HG03439 (cell line): Measurements from ENCODE around the gene KCNA3.

Experiments used
- ATAC-seq: cut with Tn5 transposase; IDR thresholded peaks from one replicate; pipeline ENCODE4 v1.9.1; 2021; ENCODE audit warnings: mild to moderate bottlenecking, moderate library complexity; ENCODE audit not compliant: unreplicated experiment

KCNA3 gene

DNA sequence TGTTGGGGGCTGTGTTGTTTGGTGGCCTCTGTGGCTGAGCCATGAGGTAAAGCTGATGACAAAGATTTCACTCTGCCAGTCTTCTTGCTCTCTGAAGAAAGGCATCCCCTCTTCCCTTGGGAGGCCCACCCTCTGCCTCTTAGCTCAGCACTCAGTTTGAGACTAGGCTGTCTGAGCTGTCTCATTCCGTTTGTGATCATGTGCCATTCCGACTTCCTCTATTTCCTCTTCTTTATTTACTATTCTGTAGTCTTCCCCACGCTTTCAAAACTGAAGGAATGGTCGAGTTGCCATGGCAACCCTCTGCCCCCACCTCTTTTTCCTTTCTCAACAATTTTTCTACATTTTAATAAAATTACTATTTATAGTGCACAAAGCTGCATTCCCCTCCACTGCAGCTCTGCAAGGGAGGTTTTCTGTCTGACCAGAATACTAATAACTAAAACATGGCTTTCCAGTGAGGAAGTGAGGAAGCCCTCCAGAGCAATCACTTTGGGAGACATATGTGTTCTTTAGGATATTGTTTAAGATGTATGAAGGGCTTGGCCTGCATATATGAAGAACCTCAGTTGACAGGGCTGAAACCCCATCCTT lies 30.8 kb downstream of the KCNA3 start:
- no peak for ATAC-seq

DNA sequence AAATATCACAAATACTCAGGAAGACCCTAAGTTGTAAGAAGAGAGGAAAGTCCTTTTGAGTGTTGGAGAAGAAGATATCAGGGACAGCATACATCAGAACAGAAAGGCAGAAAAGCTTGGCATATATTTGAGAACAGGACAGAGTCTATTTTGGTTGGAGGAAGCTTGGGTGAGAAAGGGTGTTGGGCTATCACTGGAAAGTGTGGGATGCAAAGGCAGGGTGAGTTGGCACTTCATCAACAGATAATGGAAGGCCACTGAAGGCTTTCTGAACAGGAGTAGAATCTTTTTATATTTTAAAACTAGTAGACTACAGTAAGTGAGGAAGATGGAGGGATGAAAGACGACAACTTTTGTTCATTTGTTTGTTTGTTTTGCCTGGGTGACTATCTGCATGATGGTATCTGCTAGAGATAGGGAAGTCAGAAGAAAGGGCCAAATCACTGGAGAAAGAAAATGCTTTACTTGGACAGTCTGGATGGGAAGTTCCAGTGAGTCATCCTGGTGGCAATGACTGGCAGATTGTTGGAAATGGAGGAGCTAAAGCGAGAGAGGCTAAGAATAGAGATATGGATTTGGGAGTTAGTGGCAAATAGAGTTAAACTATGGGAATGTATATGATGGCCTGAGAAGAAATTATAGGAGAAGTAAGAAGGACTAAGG lies 34.9 kb downstream of the KCNA3 start:
- ATAC-seq, result no peak

DNA sequence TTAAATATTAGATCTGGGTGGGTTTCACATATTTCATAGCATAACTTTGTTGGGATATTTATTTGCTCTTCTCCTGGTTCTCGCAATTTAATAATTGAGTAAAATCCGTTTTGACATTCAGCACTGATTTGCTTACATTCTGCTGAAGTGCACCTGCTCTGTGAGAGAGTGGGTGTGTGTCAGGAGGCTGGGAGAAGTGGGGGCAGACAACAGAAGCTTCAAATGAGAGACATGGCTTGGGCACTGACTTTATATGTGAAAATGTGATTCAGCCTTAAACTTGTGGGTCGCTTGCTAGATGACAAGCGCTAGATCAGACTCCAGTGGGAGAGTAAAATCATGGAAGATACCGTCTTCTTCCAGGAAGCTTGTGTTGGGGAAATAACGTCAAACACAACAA lies 36.2 kb downstream of the KCNA3 start:
- no peak for ATAC-seq

DNA sequence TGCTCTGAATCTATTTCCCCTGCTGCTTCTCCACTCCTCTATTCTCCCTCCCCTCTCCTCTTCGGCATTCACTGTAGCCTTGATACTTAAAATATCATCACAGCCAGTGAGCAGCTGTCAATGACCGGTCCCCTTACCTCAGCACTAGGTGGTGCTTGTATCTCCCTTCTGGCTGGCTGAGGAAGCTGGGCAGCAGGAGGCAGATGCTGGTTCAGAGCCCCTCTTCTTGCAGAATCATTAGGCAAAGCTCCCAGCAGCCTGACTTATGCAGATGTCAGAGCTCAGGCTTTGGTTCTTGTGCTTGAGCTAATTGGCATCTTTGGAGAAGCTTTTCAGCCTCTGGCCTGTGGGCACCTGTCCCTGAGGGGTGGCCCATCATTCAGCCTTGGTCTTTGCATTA lies 36.7 kb downstream of the KCNA3 start:
- no peak for ATAC-seq

DNA sequence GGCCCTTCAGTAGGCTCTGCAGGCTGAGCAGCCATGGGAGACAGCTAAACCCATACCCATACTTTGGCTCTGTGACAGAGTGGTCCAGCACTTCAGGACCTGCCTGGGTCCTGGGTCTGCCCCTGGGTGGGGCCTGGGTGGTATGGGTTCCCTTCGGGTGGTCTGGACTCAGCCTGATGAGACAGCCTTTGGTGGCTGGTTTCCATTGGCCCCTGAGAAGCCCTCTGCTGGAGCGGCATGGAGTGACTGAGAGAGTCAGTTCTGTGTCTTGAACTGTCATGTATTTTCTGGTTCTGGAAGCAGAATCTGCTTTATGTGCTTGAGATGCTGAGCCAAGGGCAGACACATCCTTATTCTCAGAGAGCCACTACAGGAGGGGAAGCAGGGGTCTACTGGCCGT lies 37.3 kb downstream of the KCNA3 start:
- ATAC-seq, result no peak

DNA sequence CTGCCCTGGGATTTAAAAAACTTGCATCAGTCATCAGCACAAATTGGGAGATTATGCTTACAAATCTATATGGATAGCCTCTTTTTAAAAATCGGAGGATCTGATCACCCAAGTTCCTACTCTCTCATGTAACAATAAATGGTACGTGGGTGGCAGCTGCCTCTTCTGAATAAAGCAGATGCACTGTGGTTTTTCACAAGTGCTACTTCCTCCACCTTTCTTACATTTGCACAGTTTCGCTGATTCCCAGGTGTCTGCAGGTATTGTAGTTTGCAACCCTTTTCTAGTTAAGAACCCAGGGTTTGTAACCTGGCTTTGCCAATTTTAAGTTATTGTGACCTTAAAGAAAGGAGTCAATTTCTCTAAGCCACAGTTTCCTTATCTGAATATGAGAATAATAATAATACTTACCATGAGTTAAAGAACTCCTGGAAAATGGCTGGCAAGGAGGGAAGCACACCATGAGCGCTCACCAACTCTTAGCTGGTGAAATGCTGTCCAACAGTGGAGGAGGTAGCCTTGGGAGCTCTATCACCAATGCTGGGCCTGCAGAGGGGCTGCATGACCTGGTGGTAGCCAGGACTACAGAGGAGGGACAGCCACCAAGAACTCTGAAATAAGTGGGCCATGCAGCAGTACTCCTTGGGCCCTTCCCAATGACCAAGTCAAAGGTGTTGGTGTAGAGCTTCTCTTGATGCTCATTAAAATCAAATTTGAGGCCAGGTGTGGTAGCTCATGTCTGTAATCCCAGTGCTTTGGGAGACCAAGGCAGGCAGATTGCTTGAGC lies 38.4 kb downstream of the KCNA3 start:
- ATAC-seq, result no peak

DNA sequence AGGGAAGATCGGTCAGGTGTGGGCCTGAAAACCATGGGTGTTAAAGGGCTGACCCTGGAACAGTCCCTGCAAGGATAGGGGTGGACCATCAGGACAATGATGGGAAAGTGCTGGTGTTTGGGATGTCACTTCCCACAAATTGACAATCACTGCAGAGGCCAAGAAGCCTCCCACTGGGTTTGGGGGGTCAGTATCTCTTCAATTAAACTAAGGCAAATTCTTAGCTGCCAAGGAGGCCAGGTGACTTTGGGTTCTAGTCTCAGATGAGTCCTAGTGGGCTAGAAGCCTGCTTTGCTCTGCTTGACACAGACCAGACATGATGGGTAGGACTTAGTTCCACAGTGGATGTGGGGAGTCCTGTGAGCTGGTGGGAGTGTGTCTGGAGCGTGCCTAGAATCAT lies 39.3 kb downstream of the KCNA3 start:
- ATAC-seq, result no peak

DNA sequence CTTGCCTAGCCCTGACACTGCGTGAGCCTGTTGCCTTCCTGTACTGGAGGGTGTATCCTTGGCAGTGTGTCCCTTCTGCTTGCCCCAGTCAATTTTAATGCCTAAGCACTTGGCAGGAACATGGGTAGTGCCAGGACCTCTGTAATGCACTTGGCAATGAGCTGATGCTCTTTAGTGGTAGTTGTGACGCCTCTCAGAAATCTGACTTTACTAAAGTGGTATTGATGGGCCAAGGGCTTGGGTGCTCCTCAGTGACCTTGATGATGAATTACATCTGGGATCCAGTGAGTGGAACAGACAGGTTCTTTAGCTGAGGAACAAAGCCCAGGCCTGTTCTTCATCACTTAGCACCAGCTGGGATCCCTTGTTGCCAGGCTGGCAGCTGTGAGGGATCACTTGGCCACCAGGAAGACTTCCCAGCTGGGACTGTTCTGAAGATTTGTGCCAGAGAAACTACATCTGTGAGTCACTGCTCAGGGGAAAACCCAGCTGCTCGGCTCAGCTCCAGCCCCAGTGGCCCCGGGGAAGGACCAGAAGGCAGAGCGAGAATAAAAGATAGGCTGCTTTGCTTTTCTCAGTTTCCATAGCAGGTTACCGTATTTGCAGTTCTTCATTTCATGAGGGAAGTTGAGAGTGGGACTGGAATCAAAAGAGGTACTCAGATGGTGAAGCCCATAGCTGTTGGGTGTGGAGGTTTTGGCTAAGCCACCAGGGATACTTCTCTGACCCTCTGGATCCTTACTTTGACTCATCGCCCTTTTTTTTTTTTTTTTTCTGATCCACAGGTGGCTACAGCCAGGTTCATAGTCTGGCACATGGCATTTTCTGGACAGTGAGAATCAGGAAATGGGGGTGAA lies 40.1 kb downstream of the KCNA3 start:
- ATAC-seq, result peak; percentile 59

DNA sequence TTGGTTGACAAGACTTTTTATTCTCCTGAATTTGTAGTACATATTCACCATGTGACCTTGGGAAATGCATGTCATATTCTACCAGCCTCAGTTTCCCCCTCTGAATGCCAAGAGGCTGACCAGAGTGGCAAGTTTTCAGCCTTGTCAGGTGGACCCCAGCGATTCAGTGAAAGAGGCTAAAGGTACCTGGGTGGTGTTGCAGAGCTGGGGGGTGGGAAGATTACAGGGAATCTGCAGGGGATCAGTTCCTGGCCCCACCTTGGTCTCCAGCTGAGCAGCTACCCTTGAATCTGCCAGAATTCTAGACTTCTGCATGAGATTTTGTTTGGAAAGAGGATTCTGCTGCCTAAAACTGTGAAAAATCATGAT lies 40.7 kb downstream of the KCNA3 start:
- ATAC-seq, result no peak

DNA sequence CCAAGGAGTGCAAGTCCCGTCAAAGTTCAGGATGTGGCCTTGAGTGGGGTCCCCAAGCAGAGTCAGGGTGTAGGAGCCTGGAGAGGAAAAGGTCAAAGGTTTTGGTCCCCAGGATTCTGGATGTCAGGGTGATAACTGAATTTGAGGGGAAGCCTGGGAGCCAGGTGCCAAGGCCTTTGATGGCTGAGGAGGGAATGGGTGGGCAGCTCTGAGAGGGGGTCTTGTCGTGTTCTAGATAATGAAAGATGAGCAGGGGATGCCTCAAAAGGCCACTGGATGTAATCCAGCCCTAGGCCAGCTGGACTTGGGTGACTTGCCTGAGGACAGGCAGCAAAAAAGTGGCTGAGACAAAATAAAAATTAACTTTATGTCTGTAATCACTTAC lies 41.1 kb downstream of the KCNA3 start:
- ATAC-seq, result no peak

DNA sequence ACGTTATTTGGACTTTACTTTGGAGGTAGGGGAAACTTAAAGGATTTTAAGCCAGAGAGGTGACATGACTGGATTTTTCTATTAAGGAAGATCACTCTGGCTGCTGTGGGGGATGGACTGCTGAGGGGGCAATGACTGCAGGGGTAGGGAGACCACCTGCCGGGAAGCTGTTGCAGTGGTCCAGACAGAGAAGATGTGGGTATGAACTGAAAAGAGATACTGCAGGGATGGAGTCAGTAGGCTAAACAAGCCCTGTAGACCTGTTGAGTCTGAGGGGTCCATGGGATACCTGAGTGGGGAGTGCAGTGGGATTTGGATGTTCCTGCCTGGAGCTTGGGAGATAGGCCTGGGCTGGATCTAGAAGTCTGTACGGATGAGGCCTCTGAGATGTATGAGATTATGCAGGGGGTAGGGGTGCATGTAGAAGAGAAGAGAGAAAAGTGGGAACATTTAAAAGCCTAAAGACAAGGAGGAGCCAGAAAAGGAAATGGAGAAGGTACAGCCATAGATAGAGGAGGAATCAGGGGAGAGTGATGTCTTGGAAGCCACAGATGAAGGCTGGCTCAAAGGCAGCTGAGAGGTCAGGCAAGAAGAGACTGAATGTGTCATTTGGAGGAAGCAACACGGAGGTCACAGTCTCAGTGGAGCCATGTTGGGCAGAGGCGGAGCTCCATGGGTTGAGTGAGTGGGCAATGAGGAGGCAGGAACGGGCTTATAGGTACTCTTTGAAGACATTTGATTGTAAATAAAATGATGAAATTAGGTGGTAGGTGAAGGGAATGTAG lies 42.7 kb downstream of the KCNA3 start:
- ATAC-seq, result no peak

DNA sequence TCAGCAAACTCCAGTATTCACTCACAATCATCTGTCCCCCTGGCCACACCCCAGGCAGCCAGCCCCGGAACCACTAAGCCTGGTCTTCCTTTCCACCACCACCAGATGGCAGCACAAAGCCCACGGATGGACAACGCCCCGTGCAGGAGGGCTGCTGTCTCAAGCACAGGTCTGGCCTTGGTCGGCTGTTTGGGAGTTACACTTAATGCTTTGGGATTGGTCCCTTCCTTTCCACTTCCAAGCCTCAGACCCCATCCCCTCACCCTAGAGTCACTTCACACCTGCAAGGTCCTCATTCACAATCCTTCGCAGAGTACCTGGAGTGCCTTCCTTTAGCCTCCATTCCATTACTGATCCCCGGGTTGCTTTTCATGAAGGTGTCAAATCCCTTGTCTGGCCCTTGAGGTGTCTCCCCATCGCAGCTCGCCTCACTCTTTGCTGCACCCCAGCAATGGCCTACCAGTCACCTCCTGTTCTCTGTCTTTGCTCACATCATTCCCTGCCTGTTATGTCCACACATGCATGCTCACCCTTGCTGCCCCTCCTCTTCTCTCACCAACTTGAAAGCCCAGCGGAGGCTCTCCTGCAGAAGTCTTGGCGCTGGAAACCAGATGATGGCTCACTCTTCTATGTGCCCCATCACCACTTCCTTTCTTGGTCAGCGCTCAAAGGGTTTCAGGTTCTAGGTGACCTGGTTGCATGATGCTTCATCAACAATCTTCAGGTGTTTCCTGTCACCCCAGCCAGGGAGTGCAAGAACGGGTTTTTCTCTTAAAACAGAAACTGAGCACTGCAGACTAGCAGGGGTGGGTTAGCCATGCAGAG lies 43.7 kb downstream of the KCNA3 start:
- ATAC-seq, result peak; percentile 50

DNA sequence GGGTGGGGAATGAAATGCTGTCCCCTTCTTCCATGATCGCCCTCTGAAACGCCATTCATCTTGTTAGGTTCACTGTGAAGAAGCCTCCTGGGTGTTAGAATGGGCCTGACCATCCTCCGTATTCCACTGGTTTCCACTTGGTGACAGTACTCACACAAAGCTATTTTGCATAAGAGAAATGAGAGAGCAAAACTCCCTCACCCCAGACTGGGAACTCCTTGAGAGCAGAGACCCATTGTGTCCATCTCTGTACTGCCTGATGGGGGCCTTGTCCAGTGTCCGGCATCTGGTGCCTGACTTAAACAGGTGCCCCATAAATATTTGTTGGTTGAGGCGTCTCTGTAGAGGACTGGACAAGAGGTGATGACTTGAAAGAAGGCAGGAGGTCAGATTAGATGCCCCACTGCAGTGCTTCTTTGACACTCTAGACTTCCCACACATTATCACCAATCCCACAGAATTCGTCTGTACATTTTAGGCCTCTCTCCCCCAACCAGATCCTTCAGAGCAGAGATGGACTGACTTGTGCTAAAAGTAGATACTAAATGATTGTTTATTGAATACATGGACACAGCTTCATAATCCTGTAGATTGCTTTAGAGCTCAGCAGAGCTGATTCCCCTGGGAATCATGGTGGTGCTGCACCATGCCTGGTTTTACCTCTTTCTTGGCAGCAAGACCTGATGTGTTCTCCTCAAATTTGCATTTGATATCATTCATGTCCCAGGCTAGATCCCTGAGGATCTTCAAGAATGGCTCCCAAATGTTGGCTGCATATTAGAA lies 46.2 kb downstream of the KCNA3 start:
- ATAC-seq, result no peak

DNA sequence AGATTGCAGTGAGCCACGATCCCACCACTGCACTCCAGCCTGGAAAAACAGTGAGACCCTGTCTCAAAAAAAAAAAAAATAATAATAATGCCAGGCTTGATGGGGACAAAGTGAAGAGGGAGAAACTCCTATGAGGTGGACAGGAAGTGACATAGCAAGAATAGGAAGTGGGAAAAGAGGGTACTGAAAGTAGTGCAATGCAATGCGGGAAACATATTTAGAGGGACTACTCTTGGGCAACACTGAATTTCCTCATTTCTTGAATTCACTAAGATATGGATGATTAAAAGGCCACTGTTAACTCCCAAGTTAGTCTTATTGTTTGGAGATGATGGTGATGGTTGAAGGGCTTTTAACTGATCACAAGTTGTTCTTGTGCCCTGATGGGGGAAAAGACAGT lies 47.0 kb downstream of the KCNA3 start:
- no peak for ATAC-seq

DNA sequence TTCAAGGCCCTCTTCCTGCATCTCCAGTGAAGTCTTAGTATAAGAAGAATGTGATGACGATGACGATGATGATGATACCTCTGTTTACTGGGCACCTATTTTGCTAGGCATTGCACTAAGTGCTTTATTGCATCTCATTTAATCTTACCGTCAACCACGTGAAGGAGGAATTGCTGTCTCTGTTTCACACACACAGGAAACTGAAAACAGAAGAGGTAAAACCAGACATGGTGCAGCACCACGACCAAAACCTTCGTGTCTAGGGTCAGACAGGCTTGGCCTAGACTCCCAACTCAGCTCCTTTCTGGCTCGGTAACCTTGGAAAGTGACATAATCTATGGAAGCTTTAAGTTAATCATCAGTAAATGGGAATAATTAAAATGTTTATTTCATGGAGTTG lies 47.9 kb downstream of the KCNA3 start:
- no peak for ATAC-seq
